ENCODE results near the gene ELL2.

GRCh38 chr5:95837492-95837891 is 124.2 kb downstream of the ELL2 start:
- TF ChIP-seq, protein P1, sequence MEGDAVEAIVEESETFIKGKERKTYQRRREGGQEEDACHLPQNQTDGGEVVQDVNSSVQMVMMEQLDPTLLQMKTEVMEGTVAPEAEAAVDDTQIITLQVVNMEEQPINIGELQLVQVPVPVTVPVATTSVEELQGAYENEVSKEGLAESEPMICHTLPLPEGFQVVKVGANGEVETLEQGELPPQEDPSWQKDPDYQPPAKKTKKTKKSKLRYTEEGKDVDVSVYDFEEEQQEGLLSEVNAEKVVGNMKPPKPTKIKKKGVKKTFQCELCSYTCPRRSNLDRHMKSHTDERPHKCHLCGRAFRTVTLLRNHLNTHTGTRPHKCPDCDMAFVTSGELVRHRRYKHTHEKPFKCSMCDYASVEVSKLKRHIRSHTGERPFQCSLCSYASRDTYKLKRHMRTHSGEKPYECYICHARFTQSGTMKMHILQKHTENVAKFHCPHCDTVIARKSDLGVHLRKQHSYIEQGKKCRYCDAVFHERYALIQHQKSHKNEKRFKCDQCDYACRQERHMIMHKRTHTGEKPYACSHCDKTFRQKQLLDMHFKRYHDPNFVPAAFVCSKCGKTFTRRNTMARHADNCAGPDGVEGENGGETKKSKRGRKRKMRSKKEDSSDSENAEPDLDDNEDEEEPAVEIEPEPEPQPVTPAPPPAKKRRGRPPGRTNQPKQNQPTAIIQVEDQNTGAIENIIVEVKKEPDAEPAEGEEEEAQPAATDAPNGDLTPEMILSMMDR (IDR thresholded peaks at IDR 0.05) = no peak
- TF ChIP-seq ZFX (IDR thresholded peaks at IDR 0.05; ENCODE audit: borderline replicate concordance) = no peak

Data from 22Rv1 (cell line).